GM21390 (cell line): ENCODE measurements around the gene OR1I1.
"Not testable (repeated sequence)": the region's sequence is repeated elsewhere in the genome, so short reads cannot be mapped to it uniquely, and the experiment has no call there.

ENCODE experiments used
- ATAC-seq: cut with Tn5 transposase; IDR thresholded peaks from one replicate; pipeline ENCODE4 v1.9.1; 2021; ENCODE audit not compliant: unreplicated experiment

The OR1I1 gene

DNA sequence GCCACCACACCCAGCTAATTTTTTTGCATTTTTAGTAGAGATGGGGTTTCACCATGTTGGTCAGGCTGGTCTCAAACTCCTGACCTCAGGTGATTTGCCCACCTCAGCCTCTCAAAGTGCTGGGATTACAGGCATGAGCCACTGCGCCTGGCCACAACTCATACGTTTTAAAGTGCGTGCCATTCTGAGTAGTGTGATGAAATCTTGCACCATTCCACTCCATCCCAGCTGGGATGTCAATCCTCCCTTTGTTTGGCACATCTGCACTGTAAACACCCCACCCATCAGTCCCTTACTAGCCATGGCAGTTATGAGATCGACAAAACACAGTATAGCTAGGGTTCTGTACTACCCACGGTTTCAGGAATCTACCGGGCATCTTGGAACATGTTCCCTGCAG, 16.0 kb downstream of the OR1I1 start:
- ATAC-seq, result not testable (repeated sequence)

- no peak for ATAC-seq
These were observed 16.4 kb downstream of the OR1I1 start for GRCh38 chr19:15098460-15098859.

DNA sequence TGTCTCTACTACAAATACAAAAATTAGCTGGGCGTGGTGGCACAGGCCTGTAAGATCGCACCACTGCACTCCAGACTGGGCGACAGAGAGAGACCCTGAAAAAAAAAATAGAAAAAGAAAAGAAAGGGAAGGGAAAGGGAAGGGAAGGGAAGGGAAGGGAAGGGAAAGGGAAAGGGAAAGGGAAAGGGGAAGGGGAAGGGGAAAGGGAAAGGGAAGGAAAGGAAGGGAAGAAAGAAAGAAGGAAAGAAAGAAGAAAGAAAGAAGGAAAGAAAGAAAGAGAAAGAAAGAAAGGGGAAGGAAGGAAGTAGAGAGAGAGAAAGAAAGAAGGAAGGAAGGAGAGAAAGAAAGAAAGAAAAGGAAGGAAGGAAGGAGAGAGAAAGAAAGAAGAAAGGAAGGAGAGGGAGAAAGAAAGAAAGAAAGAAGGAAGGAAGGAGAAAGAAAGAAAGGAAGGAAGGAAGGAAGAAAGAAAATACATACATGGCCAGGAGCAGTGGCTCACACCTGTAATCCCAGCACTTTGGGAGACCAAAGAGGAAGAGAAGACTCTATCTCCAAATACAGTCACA, 17.1 kb downstream of the OR1I1 start:
- no peak for ATAC-seq

- no peak for ATAC-seq
These were observed 19.6 kb downstream of the OR1I1 start for GRCh38 chr19:15101479-15102082.

DNA sequence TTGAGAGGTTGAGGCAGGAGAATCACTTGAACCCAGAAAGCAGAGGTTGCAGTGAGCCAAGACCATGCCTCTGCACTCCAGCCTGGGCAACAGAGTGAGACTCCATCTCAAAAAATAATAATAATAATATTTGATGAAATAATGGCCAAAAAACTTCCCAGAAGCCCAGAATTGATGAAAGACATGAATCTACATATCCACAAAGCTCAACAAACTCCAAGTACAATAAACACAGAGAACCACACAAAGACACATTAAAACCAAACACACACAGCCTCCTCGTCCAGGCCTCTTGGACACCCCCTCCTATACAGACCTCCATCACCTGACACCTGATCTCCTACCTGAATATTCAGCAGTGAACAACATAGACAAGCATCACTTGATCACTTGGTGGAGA, 22.0 kb downstream of the OR1I1 start:
- ATAC-seq, result no peak

GRCh38 chr19:15104411-15104810, 22.4 kb downstream of the OR1I1 start:
- no peak for ATAC-seq

- ATAC-seq, result no peak
These were observed 23.0 kb downstream of the OR1I1 start for GRCh38 chr19:15105044-15105443.

- ATAC-seq, result no peak
These were observed 25.3 kb downstream of the OR1I1 start, which contains the start of gene SYDE1 for GRCh38 chr19:15107061-15108010. Gene SYDE1, plus strand, starts transcription at chr19:15107401. Its CDS starts 33 bp downstream, at chr19:15107434.

GRCh38 chr19:15108145-15108844, 26.3 kb downstream of the OR1I1 start:
- ATAC-seq, result no peak

DNA sequence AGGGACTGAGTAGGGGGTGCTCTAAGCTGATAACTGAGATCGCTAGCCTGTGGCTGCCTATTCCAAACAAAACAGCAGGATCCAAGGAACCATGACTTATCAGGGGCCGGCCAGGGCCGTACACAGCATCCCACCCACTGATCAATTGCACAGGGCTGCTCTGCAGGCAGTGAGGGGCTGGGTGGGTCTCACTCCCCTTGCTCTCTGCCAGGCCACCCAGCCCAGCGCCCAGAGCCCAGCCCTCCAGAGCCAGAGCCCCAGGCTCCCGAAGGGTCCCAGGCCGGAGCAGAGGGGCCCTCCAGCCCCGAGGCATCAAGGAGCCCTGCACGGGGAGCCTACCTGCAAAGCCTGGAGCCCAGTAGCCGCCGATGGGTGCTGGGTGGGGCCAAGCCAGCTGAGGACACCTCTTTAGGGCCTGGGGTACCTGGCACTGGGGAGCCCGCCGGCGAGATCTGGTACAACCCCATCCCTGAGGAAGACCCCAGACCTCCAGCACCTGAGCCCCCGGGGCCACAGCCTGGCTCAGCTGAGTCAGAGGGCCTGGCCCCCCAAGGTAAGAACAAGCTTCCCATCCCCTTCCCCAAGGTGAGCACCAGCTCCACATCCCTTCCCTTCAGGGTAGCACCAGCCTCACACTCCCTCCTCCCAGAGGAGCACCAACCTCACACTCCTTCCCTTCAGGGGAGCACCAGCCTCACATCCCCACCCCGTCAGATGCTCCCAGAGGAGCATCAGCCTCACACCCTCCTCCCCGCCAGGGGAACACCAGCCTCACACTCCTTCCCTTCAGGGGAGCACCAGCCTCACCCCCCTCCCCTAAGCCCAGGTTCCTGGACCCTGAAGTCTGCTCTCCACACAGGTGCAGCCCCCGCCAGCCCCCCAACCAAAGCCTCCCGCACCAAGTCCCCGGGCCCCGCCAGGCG, 27.1 kb downstream of the OR1I1 start:
- ATAC-seq, result no peak

- ATAC-seq, result no peak
These were observed 27.9 kb downstream of the OR1I1 start for GRCh38 chr19:15109768-15110417.

DNA sequence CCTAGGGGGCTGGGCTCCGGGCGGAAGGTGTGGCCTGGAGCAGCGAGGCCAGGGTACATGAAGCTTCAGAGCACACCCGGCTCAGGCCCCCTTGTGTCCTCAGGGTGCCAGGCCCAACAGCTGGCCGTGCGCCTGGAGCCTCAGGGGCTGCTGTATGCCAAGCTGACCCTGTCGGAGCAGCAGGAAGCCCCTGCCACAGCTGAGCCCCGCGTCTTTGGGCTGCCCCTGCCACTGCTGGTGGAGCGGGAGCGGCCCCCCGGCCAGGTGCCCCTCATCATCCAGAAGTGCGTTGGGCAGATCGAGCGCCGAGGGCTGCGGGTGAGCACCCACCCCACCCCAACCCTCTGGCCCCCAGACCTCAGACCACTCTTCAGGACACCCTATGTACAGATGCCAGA, 28.4 kb downstream of the OR1I1 start:
- no peak for ATAC-seq

DNA sequence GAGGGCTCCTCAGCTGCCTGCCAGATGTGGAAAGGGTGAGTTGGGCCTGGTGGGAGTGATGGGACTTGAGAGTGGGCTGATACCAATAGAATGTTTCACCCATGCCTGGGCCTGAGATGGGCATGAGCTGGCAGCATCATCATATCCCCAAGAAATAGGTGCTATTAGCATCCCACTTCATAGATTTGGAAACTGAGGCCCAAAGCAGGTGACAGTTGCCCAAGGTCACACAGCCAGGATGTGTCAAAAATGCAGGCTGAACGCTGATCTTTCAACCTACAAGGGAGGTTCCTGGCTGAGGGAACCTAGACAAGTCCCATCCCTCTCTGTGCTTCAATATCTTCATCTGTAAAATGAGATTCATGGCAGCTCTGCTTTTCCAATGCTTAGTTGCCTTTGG, 29.7 kb downstream of the OR1I1 start:
- ATAC-seq, result no peak

- no peak for ATAC-seq
These were observed 30.4 kb downstream of the OR1I1 start for GRCh38 chr19:15112385-15112784.

GRCh38 chr19:15113245-15114152, 31.5 kb downstream of the OR1I1 start:
- ATAC-seq, result no peak

GRCh38 chr19:15114153-15114540, 32.1 kb downstream of the OR1I1 start:
- ATAC-seq, result no peak

GRCh38 chr19:15115080-15115479, 33.1 kb downstream of the OR1I1 start:
- ATAC-seq, result no peak

- no peak for ATAC-seq
These were observed 34.0 kb downstream of the OR1I1 start for GRCh38 chr19:15115762-15116615.
